ENCODE measurements around the gene MUC21.
"Not testable (repeated sequence)": the region's sequence is repeated elsewhere in the genome, so short reads cannot be mapped to it uniquely, and the experiment has no call there.

The MUC21 gene

GRCh38 chr6:30998785-30999184 is 15.3 kb downstream of the MUC21 start:
- DNase-seq (ENCODE audit: low spot score): no peak
- TF ChIP-seq CTCF (IDR thresholded peaks at IDR 0.05; ENCODE audit: extremely low read depth, missing control alignments): no peak

GRCh38 chr6:31000067-31000860 is 16.7 kb downstream of the MUC21 start:
- DNase-seq (ENCODE audit: low spot score): not testable (repeated sequence)

DNA sequence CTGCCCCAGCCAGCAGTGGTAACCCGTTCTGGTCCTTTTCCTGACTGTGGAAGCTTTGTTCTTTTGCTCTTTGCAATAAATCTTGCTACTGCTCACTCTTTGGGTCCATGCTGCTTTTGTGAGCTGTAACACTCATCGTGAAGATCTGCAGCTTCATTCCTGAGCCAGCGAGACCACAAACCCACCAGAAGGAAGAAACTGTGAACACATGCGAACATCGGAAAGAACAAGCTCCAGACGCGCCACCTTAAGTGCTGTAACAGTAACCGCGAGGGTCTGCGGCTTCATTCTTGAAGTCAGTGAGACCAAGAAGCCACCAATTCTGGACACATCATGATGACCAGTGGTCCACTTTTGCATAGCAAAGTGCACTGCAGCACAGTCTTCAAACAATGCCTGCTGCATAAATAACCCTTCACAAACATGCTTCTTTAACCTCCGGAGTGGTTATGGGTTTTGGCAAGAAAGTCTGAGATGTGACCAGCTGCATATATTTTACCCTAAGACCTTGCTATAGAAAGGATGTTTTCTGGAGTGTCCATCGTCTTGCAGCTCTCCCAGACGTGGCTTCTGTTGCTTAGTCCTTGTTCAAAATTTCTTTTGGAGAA is 17.9 kb downstream of the MUC21 start:
- TF ChIP-seq CTCF (IDR thresholded peaks at IDR 0.05; ENCODE audit: extremely low read depth, missing control alignments): no peak
- DNase-seq (ENCODE audit: low spot score): no peak

GRCh38 chr6:31002471-31002870 is 19.0 kb downstream of the MUC21 start:
- TF ChIP-seq CTCF (IDR thresholded peaks at IDR 0.05; ENCODE audit: extremely low read depth, missing control alignments): no peak
- DNase-seq (ENCODE audit: low spot score): no peak

DNA sequence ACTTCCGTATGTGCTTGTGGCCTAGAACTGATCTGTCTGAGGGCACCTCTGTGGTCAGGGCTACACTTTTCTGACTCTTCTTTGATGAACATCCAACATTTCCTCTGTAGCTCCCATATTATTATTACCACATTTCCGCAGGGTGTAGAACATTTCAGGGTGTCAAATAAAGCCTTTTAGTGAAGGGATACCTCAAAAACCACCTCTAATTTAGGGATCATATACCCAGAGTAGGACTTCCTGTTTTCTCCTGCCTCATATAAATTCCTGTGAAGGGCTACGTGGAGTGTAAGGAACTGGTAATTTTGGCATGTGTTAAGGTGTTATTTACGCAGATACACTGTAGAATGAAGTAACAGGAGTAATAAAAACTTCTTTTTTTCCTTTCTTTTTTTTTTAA is 21.3 kb downstream of the MUC21 start:
- no peak for DNase-seq (ENCODE audit: low spot score)
- TF ChIP-seq CTCF (IDR thresholded peaks at IDR 0.05; ENCODE audit: extremely low read depth, missing control alignments): no peak

GRCh38 chr6:31005249-31006020 is 21.9 kb downstream of the MUC21 start:
- TF ChIP-seq CTCF (IDR thresholded peaks at IDR 0.05; ENCODE audit: extremely low read depth, missing control alignments): no peak
- DNase-seq (ENCODE audit: low spot score): no peak

GRCh38 chr6:31007694-31008093 is 24.2 kb downstream of the MUC21 start:
- no peak for TF ChIP-seq CTCF (IDR thresholded peaks at IDR 0.05; ENCODE audit: extremely low read depth, missing control alignments)
- DNase-seq (ENCODE audit: low spot score): no peak
